Neural cell (in vitro differentiated cells): ENCODE data around the gene C18orf32. TPM values are rescaled to one million over a fixed set of nuclear protein-coding genes. Genes with fewer than 3 reads are reported as not detected.

ENCODE experiments used
- H2AFZ ChIP-seq: fragments of 200-600, 300-800 bp; sonication (generic), shearing (Covaris generic); 2 replicates; pipeline ENCODE4 v1.6.0; 2014; ENCODE audit warnings: low read depth, mild to moderate bottlenecking, antibody characterized with exemption, low read length, moderate library complexity
- H3F3A ChIP-seq: fragments of 200-600 bp; shearing (Covaris generic); 2 replicates; pipeline ENCODE4 v1.6.1; 2016; ENCODE audit warnings: mild to moderate bottlenecking, moderate library complexity, mixed read lengths, antibody characterized with exemption, low read length; ENCODE audit not compliant: insufficient read depth, poor library complexity, severe bottlenecking
- H3K27ac ChIP-seq: fragments of 200-600, 300-800 bp; sonication (generic), shearing (Covaris generic); 2 replicates; pipeline ENCODE4 v1.5.1; 2014; ENCODE audit warnings: mild to moderate bottlenecking, low read length, moderate library complexity
- H3K27me3 ChIP-seq: fragments of 300-800, 200-600 bp; sonication (generic), shearing (Covaris generic); 2 replicates; pipeline ENCODE4 v1.6.0; 2014; ENCODE audit warnings: mild to moderate bottlenecking, low read depth, low read length, moderate library complexity; ENCODE audit not compliant: insufficient read depth
- H3K36me3 ChIP-seq: fragments of 300-800, 200-600 bp; sonication (generic), shearing (Covaris generic); 2 replicates; pipeline ENCODE4 v1.5.1; 2014; ENCODE audit warnings: mild to moderate bottlenecking, antibody characterized with exemption, low read length, moderate library complexity; ENCODE audit not compliant: insufficient read depth
- H3K4me2 ChIP-seq: fragments of 300-800, 200-600 bp; sonication (generic), shearing (Covaris generic); 2 replicates; pipeline ENCODE4 v1.6.0; 2014; ENCODE audit warnings: mild to moderate bottlenecking, low read length
- H3K4me3 ChIP-seq: fragments of 300-800, 200-600 bp; sonication (generic), shearing (Covaris generic); 2 replicates; pipeline ENCODE4 v1.5.1; 2014; ENCODE audit warnings: mild to moderate bottlenecking, low read length, moderate library complexity
- H3K79me2 ChIP-seq: fragments of 200-600 bp; shearing (Covaris generic); replicated peaks from 2 replicates; pipeline ENCODE4 v1.6.0; 2014; ENCODE audit warnings: mild to moderate bottlenecking, low read length, moderate library complexity; ENCODE audit not compliant: insufficient read depth
- H3K9ac ChIP-seq: fragments of 300-800, 200-600 bp; sonication (generic), shearing (Covaris generic); 2 replicates; pipeline ENCODE4 v1.6.1; 2016; ENCODE audit warnings: mild to moderate bottlenecking, low read length, mixed read lengths
- H3K9me2 ChIP-seq: fragments of 200-600 bp; shearing (Covaris generic); 2 replicates; pipeline ENCODE4 v1.6.1; 2016; ENCODE audit warnings: mild to moderate bottlenecking, low read length, mixed read lengths; ENCODE audit not compliant: insufficient read depth
- H3K9me3 ChIP-seq: fragments of 200-600, 300-800 bp; sonication (generic), shearing (Covaris generic); 2 replicates; pipeline ENCODE4 v1.6.1; 2016; ENCODE audit warnings: mild to moderate bottlenecking, mixed run types, low read length, moderate library complexity, mixed read lengths
- H4K20me1 ChIP-seq: fragments of 200-600 bp; shearing (Covaris generic); 2 replicates; pipeline ENCODE4 v1.6.1; 2016; ENCODE audit warnings: mild to moderate bottlenecking, mixed run types; ENCODE audit not compliant: insufficient read depth
- EP300 ChIP-seq: fragments of 450-650 bp; conservative IDR thresholded peaks from 2 replicates; pipeline ENCODE4 v1.6.1; 2014; ENCODE audit warnings: antibody characterized with exemption, mild to moderate bottlenecking, moderate library complexity; ENCODE audit not compliant: poor library complexity, severe bottlenecking
- EZH2 ChIP-seq: fragments of 200-600, 300-800 bp; shearing (Covaris generic), sonication (generic); IDR thresholded peaks from 2 replicates; pipeline ENCODE4 v1.6.1; 2014; ENCODE audit warnings: antibody characterized with exemption, low read length, borderline replicate concordance, mild to moderate bottlenecking; ENCODE audit not compliant: insufficient read depth, poor library complexity, severe bottlenecking
- MXI1 ChIP-seq: fragments of 450-650 bp; conservative IDR thresholded peaks from 2 replicates; pipeline ENCODE4 v1.6.1; 2014; ENCODE audit warnings: antibody characterized with exemption, mild to moderate bottlenecking; ENCODE audit not compliant: poor library complexity, severe bottlenecking
- POLR2AphosphoS5 ChIP-seq: IDR thresholded peaks from 2 replicates; pipeline ENCODE4 v1.6.1; 2012
- RAD21 ChIP-seq: fragments of 450-650 bp; conservative IDR thresholded peaks from 2 replicates; pipeline ENCODE4 v1.6.1; 2014; ENCODE audit warnings: antibody characterized with exemption, mild to moderate bottlenecking, moderate library complexity
- SMC3 ChIP-seq: fragments of 450-650 bp; conservative IDR thresholded peaks from 2 replicates; pipeline ENCODE4 v1.6.1; 2014; ENCODE audit warnings: antibody characterized with exemption, mild to moderate bottlenecking, moderate library complexity; ENCODE audit not compliant: poor library complexity
- TAF1 ChIP-seq: IDR thresholded peaks from 2 replicates; pipeline ENCODE4 v1.6.1; 2012; ENCODE audit warnings: low read depth
- polyA plus RNA-seq: library from polyadenylated mRNA; depleted of rRNA; stranded (reverse); fragments of >200 nt; gene quantifications from 2 replicates; pipeline ENCODE4 v1.2.3, GENCODE V29; 2014
- TF ChIP-seq, protein P1 (sequence below): IDR thresholded peaks from 2 replicates; pipeline ENCODE4 v1.6.1; 2012; ENCODE audit warnings: borderline replicate concordance
- TF ChIP-seq, protein P2 (sequence below): fragments of 450-650 bp; IDR thresholded peaks from 2 replicates; pipeline ENCODE4 v1.5.1; 2014; ENCODE audit warnings: antibody characterized with exemption, mild to moderate bottlenecking, moderate library complexity; ENCODE audit not compliant: poor library complexity, severe bottlenecking

Gene C18orf32
- polyA plus RNA-seq, 1 donor from 2014 or later = 594 TPM

DNA sequence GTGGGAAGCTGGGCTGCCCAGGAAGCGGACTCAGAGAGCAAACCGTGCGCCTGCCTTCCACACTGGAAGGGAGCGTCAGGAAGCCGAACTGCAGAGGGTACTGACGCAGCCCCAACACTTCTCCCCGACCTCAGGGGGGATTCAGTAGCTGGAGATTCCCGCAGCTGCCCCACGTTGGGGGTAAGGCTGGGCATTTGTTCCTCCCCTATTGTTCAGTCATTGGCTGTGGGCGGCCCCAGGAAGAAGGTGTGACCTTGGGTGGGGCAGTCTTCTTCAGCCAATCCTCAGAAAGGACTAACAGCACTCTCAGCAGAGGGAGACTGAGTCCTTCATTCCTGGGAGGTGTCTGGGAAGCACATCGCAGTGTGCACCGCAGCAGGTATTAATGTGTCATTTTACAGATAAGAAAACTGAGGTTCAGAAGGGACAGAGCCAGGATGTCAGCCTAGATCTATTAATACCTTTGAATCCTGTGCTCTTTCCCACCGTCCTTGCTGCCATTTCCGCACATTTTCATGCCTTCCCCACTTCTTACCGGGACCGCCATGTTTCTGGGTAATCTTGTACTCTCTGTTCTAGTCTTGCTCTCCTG lies 12.1 kb upstream of the C18orf32 start:
- Histone ChIP-seq H3K27ac (no peak overlapping the region), H3K9me2 (no peaks in the 10 kb centered on the region), H3K9ac (no peak overlapping the region), H3K4me3 (no peak overlapping the region), H4K20me1 (no peaks in the 10 kb centered on the region), H2AFZ (no peak overlapping the region), H3K79me2 (no peaks in the 10 kb centered on the region), H3F3A (no peaks in the 10 kb centered on the region), H3K36me3 (no peaks in the 10 kb centered on the region), H3K4me2 (no peak overlapping the region), H3K27me3 (no peaks in the 10 kb centered on the region), H3K9me3 (no peaks in the 10 kb centered on the region)
- TF ChIP-seq EP300 = no peak
- TF ChIP-seq, protein P1, sequence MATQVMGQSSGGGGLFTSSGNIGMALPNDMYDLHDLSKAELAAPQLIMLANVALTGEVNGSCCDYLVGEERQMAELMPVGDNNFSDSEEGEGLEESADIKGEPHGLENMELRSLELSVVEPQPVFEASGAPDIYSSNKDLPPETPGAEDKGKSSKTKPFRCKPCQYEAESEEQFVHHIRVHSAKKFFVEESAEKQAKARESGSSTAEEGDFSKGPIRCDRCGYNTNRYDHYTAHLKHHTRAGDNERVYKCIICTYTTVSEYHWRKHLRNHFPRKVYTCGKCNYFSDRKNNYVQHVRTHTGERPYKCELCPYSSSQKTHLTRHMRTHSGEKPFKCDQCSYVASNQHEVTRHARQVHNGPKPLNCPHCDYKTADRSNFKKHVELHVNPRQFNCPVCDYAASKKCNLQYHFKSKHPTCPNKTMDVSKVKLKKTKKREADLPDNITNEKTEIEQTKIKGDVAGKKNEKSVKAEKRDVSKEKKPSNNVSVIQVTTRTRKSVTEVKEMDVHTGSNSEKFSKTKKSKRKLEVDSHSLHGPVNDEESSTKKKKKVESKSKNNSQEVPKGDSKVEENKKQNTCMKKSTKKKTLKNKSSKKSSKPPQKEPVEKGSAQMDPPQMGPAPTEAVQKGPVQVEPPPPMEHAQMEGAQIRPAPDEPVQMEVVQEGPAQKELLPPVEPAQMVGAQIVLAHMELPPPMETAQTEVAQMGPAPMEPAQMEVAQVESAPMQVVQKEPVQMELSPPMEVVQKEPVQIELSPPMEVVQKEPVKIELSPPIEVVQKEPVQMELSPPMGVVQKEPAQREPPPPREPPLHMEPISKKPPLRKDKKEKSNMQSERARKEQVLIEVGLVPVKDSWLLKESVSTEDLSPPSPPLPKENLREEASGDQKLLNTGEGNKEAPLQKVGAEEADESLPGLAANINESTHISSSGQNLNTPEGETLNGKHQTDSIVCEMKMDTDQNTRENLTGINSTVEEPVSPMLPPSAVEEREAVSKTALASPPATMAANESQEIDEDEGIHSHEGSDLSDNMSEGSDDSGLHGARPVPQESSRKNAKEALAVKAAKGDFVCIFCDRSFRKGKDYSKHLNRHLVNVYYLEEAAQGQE = no peak
- TF ChIP-seq POLR2AphosphoS5 = no peak
- TF ChIP-seq, protein P2, sequence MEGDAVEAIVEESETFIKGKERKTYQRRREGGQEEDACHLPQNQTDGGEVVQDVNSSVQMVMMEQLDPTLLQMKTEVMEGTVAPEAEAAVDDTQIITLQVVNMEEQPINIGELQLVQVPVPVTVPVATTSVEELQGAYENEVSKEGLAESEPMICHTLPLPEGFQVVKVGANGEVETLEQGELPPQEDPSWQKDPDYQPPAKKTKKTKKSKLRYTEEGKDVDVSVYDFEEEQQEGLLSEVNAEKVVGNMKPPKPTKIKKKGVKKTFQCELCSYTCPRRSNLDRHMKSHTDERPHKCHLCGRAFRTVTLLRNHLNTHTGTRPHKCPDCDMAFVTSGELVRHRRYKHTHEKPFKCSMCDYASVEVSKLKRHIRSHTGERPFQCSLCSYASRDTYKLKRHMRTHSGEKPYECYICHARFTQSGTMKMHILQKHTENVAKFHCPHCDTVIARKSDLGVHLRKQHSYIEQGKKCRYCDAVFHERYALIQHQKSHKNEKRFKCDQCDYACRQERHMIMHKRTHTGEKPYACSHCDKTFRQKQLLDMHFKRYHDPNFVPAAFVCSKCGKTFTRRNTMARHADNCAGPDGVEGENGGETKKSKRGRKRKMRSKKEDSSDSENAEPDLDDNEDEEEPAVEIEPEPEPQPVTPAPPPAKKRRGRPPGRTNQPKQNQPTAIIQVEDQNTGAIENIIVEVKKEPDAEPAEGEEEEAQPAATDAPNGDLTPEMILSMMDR = no peak
- no peak for TF ChIP-seq RAD21
- TF ChIP-seq MXI1 = no peak
- TF ChIP-seq SMC3 = no peak
- no peak for TF ChIP-seq EZH2
- TF ChIP-seq TAF1 = no peak

DNA sequence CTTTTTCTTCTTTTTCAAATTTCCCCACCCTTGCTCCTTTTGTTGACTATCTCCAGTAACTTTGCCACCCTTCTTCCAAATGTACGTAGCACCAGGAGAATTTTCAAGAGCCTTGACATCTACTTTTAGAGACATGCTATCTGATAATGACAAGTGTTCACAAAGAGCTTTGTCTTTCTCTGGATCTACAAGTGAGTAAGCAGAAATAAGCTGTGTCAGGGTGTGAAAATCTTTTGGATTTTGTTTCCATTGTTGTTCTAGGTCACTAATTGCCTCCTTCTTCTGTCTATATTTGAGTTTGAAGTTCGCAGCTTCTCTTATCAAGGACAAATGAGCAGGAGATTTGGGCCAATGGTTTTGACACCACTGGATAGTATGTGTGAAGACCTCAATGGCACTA lies 8.4 kb upstream of the C18orf32 start:
- Histone ChIP-seq H3K9me3 (no peaks in the 10 kb centered on the region), H2AFZ (no peak overlapping the region), H3K36me3 (no peaks in the 10 kb centered on the region)

More for the DNA sequence above, 8.4 kb upstream of the C18orf32 start:
- H3K4me2 ChIP-seq = no peak overlapping the region
- H4K20me1 ChIP-seq = no peaks in the 10 kb centered on the region
- no peak overlapping the region for H3K27ac ChIP-seq
- H3F3A ChIP-seq = peaks cover 5% of the 10 kb centered on the region
- no peak overlapping the region for H3K4me3 ChIP-seq
- no peaks in the 10 kb centered on the region for H3K27me3 ChIP-seq
- no peak for TF ChIP-seq EZH2
- no peak for TF ChIP-seq MXI1
- TF ChIP-seq RAD21 = no peak
- TF ChIP-seq, protein P1 = no peak
- TF ChIP-seq EP300 = no peak
- no peak for TF ChIP-seq SMC3
- TF ChIP-seq POLR2AphosphoS5 = no peak
- TF ChIP-seq TAF1 = no peak
- TF ChIP-seq, protein P2 = no peak
- H3K9ac ChIP-seq = no peak overlapping the region
- H3K79me2 ChIP-seq = no peaks in the 10 kb centered on the region
- no peaks in the 10 kb centered on the region for H3K9me2 ChIP-seq
